Measurements from ENCODE around the gene BPIFB2. TPM values are rescaled to one million over a fixed set of nuclear protein-coding genes. Genes with fewer than 3 reads are reported as not detected.
"Not testable (repeated sequence)": the region's sequence is repeated elsewhere in the genome, so short reads cannot be mapped to it uniquely, and the experiment has no call there.

BPIFB2 gene, protein sequence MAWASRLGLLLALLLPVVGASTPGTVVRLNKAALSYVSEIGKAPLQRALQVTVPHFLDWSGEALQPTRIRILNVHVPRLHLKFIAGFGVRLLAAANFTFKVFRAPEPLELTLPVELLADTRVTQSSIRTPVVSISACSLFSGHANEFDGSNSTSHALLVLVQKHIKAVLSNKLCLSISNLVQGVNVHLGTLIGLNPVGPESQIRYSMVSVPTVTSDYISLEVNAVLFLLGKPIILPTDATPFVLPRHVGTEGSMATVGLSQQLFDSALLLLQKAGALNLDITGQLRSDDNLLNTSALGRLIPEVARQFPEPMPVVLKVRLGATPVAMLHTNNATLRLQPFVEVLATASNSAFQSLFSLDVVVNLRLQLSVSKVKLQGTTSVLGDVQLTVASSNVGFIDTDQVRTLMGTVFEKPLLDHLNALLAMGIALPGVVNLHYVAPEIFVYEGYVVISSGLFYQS
- not detected for polyA plus RNA-seq (2013, experiment 1 of 2; ENCODE audit: insufficient read length)
- polyA plus RNA-seq (2013, experiment 2 of 2; ENCODE audit: insufficient read length), result not detected

DNA sequence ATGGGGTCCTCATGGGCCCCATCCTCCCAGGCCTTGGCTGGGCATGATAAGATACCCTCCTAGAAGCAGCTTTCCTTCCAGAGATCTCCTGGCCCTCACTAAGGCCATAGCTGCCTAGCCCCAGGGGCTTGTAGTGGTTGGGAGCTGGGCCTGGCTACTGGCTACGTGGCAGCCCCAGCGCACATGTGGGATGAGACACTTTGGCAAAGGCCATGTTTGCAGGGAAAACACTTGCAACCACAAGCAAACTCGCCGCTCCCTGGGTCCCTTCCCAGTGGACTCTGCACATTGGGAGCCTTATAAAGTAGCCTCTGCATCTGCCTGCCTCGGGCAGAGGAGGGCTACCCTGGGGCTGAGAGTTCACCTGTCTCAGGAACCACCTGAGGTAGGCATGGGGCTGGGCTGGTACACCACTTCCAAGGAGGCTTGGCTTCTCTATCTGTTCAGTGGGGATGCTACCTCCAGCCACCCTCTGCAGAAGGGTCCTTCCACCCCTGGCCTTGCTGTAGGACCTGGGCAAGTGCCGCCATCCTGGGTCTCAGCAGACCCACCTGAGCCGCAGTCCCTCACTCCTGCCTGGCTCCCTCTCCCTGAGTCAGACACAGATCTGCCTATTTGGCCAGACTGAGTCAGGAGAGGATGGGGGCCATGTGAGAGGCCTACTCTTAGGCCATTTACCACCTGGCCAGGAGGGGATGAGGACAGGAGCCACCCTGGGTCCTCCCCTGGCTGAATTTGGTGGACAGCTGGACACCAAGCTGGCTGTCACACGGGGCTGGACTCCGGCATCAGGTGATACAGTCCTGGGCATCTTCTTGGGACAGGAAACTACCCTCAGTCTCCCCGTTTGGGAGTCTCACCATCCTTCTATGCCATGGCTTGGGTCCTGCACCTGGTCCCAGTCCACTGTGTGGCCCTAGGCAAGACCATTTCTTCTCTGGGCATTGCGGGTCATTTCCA, at the start of gene BPIFB2:
Gene BPIFB2 (plus strand): TSS at position 329 of the 960 bp plus-strand sequence. CDS start 871 bp downstream, outside the sequence.
- no peak for DNase-seq

DNA sequence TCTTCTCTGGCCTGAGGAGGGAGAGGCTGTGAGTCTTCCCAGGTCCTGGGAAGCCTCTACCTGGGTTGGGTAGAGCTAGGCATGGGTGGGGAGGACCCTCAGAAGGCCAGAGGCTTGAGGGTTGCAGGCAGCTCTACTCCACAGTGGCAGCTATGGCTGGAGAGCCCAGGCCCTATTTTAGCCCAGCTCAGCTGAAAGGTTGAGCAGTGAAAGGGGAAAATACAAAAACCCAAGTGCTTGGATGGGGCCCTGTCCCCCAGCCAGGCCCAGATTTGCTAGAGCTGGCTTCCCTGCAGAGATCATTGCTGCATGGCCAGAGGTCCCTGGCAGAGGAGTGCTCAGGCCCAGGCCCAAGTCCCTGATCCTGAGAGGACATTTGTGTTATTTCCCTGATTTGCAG, 48.9 kb upstream of the BPIFB2 start:
- DNase-seq, result no peak

DNA sequence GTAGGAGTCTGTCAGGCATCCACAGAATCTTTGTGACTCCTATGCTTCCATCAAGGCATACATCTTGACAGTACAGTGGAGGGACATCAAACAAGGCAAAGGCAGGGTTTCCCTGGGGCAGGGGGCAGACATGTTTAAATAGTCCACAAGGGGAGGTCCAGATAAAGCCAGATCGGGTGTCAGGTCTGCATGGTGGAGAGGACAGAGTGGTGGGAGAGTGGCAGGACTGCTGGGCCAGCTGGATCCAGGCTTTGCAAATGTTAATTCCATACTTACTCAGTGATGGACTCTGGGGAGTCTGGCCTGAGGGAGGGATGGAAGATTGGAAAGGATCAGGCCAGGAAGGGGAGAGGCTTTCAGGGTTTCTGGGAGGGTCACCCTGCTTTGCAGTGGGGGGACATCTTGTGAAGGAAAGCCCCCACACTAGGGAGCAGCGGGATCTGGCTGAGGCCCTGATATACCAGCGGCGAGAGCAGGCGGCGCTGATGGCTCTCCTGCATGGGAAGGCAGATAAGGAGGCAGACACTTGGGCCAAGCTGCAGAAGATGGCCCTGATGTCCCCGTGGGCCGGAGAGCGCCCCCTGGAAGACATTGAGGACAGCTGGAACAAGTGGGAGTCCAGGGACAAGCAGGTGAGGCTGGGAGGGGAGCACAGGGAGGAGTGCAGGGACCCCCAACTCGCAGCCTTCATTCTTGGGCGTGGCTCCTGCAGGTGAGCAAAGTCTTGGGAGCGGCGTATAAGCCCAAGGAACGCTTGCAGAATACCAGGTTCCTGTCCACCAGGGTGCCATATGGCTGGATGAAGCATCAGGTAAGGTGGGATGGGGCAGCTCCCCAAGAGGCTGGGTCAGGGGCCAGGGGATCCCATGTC, 47.9 kb upstream of the BPIFB2 start:
- no peak for DNase-seq

DNA sequence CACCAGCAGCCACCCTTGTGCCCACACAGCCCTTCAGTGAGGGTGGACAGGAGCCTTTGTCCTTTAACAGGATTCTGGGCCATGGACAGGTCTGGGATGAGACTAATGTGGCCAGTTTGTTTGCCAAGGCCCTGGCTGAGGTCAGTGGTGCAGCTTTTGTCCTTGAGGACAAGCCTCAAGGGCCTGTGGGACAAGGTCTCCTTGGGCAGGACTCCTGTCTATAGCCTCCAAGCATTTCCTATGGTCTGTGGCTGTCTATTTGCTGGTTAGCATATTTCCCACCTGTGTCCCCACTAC, 47.3 kb upstream of the BPIFB2 start:
- no peak for DNase-seq

DNA sequence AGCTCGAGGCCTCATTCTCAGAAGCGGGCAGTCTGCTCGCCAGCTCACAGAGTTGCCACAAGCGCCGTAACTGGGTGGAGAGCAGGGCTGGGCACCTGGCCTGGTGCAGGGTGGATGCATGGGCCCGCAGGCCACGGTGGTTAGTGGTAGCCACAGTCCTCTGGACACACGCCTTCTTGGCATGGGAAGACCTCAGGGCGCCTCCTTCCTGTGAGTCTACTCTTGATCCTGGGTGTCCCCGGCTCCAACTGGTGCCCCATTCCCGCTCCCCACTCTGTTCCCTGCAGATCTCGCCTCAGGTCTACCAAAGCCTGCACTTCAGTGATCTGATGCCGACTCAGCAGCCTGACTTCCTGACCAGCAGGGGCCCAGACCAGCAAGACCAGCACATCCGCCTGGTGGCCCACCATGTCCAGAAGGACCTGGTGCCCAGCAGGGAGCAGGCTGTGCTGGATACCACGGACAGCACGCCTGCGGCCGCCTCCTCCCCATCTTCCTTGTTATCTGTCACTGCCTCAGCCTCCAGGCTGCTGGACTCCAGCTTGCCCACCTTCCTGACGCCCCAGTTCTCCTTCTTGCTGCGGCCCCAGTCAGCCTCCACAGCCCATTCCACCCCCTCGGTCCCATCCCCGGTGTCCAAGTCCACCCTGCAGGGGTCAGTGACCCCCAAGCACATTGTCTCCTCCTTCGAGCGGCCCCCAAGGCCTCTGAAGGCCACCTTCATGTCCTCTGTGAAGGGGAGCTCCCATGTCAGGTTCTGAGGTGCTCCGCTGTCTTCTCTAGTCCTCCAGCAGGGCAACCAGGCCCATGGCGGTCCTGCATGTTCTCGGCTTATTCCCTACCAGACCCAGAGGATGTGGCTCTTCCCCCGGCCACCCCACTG, 46.4 kb upstream of the BPIFB2 start:
- no peak for DNase-seq

DNA sequence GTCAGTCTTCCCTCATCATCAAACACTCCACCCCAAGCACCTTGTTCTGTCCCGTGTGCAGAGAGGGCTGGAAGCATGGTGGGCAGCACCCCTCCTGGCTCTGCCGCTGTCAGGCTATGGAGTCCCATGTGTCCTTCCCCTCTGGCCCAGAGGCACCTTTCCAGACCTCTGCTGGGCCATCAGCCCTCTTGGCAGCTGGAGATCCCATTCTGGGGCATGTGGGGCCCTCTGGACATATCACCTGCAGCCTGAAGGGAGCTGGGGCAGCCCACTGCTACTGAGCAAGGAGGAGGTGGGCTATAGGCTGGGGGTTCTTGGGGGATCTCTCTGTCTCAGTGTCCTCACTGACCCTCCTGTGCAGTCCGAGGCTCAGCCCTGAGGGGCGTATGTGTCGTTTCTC, 45.5 kb upstream of the BPIFB2 start:
- DNase-seq, result no peak

DNA sequence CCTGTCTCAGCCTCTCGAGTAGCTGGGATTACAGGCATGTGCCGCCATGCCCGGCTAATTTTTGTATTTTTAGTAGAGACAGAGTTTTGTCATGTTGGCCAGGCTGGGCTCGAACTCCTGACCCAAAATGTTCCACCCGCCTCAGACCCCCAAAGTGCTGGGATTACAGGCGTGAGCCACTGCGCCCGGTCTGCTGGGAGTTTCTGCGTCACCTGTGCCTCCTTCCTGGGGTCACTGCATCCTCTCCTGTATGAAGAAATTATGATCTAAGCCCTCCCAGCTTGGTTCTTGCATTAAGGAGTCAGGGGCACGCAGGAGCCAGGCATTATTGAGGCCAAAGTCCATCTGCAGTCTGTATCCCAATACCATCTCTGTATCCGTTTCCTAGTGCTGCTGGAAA, 44.9 kb upstream of the BPIFB2 start:
- DNase-seq, result not testable (repeated sequence)

DNA sequence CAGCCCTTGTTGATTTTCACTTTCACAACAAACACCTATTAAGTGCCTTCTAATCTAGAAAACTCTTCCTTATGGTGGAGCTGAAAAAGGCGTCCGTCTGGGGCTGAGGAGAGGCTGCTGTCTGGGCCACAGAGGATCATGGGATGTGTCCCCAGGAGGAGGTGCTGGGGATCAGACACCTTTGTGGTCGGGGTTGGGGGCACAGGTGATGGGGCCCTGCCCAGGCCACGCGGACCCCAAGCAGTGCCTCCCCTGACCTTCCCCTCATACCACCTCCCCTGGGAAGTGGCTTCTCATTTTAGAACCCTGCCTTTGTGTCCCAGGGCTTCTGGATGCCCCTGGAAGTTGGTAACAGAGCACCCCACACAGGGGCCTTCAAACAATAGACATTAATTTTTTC, 44.3 kb upstream of the BPIFB2 start:
- no peak for DNase-seq

DNA sequence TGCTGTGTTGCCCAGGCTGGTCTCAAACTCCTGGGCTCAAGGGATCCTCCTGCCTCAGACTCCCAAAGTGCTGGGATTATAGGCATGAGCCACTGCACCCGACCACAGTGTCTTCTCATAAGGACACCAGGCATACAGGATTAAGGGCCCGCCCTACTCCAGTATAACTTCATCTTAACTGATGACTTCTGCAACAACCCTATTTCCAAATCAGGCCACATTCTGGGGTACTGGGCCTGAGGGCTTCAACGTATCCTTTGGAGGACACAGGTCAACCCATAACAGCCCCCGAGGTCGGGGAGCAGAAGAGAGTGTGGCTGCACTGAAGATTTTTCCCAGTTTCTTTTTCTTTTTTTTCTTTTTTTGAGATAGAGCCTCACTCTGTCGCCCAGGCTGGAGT, 42.9 kb upstream of the BPIFB2 start:
- no peak for DNase-seq

DNA sequence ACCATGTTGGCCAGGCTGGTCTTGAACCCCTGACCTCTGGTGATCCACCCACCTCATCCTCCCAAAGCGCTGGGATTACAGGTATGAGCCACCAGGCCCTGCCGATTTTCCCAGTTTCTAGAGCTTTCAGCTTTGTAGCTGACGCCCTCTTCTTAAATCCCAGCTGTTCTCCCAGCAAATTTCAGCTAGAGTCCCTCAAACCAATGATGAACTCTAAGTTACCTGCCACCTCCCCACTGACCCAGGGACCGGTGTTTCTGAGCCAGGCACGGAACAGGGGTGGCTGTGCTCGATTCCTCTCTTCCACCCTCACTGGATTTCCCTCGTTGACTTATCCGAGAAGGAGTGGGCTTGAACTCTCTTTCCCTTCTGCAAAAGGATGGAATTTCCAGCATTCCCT, 42.4 kb upstream of the BPIFB2 start:
- DNase-seq, result no peak

DNA sequence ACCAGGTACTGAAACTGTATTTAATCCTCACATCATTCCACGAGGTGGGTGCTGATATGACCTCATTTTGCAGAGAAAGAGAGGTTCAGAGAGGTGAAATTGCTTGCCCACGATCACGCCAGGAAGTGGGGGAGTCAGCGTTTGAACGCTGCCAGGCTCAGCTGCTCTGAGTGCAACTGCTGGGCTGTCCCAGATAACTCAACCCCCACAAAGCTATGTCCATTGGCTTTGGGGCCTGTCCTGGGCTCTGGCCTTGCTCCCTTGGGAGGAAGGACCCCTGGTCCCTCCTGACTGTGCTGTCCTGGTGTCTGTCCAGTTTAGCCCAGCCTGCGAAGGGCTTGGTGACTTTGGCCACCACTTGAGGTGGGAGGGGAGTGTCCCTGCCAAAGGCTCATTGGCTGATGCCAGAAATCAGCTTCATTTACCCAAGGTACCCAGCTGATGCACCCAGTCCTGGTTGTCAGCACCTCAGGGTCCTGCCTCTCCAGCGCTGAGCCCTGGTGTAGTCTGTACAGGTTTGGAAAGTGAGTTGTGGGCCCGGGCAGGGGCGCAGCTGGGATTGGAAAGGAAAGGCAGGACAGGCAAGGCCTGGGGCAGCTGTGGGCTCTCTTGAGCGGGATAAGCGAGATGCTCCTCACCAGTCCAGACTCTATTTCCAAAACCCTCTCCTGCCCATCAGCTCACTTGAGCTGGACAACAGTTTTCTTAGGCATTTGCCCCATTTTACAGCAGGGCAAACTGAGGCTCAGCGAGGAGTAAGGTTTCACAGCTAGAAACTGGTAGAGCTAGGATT, 41.7 kb upstream of the BPIFB2 start:
- DNase-seq, result no peak

DNA sequence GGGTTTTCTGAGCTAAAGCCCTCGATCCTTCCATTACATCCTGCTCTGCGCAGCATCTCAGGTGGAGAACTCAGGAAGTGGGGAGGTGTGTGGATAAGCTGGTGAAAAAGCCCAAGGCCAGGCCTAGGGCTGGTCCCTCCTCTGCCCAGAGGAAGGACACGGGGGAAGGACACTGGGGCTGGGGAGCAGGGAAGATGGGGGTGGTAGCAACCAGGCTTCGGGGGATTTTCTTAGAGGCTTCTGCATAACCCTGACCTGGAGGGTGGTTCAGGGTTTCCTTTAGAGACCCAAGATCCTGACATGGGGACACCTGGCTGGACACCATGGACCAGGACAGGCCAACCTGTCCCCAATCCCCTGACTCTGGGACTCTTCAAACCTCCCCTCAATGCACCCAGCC, 41.1 kb upstream of the BPIFB2 start:
- DNase-seq, result no peak

DNA sequence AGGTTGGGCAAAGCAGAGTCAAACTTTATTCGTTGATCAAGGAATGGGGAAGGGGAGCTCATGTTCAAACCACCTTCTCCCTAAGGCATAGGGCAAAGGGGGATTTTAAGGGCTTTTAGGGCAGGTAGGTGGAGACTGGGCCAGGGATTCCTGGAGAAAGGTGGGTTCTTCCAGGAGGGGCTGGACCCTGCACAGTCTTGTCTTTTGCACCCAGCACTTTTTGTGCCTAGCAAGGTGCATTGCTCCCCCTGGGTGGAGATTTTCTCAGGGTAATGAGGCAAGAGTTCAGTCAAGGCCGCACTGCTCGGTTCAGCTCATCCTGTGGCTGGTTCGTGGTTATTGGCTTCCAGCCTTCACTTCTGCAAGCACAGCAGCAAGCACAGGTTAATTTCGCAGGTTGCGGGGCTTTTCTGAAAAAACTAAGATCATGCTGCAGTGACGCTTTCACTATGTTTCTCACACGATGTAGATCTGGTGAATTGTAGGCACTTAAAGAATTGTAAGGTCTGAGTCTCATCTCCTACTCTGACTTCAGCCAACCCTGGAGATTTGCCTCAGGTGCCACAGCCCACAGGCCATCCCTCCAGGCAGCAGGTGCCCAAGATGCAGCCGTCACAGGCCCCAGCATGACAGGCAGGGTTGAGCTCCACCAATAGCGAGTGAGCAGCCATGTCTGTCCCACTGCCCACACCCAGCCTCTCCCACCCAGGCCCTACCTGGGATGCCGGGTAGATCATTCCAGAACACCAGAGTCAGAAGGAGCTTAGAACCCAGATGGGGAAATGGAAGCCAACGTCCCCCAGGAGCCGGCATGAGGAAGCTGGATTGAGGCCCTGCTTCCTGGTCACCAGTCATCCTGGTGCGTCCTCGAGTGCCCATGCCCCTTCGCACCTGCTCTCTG, 40.4 kb upstream of the BPIFB2 start:
- no peak for DNase-seq

DNA sequence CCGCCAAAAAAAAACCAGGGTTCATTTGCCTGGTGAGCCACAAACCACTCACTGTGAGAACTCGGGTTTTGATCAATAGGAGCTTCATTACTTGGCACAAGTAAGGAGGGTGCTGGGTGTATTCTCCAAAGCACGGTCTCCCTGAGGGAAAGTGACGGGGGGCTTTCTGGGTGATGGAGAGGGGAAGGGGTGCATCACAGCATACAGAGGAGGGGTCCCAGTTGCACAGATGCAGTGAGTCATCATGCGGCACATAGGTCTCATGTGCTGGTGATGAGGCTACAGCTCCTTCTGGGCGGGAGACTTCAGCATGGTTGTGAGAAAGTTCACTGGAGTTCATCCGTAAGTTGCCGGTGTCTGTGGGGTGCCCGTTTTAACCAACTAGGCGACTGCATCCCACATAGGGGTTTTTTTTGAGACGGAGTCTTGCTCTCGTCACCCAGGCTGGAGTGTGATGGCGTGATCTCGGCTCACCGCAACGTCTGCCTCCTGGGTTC, 39.5 kb upstream of the BPIFB2 start:
- no peak for DNase-seq

DNA sequence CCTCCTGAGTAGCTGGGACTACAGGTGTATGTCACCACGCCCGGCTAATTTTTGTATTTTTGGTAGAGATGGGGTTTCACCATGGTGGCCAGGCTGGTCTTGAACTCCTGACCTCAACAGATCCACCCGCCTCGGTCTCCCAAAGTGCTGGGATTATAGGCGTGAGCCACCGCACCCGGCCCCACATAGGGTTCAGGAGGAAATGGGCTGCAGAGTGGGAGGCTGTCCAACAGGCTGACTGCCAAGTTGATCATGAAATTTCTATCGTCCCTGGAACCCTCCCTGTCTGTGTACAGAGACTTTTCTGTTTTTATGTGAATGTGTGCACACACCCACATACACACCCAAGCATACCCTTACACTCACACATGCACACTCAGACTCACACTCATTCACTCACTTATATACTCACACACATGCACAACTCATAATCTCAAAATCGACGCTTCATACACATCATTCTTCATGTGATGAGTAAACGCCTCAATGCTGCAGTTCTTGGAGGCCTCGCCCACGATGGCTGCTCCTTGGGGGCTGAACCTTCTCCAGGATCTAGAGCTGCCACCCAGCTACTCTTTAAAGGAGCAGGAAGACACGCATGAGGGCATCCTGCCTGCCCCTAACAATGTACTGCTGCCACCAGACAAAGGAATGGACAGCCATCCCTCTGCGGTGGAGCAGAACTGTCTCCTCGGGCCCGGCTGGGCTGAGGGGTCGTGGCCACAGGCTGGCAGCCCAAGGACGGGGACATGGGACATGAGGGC, 38.8 kb upstream of the BPIFB2 start:
- DNase-seq, result no peak

DNA sequence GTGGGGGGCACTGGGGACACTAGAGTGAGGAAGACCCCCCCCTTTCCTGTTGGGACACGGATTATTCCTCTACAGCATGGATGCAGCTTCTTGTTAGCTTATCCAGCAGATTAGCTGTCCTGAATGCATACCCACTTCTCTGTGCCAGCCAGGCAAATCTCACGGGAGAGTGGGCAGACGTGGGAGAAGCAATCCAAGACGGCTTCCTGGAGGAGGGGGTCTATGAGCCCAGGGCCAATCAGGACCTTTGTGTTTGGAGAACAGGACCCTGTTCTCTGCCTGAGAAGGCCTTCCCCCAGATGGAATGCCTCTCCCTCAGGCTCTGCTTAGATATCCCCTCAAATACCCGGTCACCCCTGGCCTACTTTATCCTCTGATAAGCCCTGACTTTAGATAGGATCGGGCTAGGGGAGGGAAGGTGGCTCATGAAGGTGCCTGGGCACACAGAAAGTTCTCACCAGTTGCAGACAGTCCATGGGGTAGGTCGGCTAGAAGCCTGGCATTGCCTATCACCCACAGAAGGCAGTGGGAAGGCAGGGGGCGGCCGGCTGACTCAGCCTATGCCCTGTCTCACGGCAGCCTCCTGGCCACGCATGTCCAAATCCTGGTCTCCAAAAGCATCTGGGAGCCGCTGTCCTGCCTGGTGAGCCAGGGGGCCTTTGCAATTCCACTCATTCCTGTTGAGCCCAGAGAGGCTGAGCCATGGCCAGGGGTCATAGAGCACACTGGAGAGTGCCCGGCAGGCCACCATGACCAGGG, 38.0 kb upstream of the BPIFB2 start:
- no peak for DNase-seq

DNA sequence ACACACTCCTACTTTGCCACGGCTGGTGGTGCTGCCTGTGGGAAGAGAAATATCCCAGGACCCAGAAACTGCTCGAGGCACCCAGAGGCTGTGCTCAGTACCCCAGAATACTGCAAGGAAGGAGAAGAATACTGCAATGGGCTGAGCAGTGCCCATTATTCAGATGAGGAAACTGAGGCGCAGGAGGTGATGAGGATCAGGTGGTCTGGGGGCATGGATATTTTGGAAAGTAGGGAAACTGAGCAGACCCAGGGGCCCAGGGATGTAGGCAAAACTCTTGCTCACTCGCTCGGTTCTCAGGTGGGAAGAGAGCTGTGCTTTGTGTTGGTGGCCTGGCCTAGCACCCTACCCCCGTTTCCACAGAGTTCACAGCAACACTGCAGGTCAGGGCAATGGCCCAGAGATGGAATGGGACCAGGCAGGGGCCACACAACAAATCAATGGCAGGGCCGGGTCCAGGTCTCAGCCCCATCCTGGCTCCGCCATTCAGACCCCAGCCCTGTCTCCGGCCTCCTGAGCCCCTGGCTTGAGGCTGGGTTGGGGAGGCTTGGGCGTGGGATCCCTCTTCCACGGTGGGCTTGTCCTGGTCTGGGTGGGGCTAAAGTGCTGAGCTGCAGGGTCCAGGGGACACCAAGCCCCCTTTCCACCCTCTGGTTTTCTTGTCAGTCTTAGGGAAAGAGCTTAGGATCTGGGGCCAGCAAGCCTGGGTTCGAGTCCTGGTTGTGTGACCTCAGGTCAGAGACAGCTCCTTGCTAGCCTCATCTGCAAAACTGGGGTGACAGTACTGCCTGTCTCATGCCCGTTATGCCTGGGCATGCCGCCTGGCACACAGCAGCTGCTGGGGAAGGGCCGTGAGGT, 37.2 kb upstream of the BPIFB2 start:
- DNase-seq, result no peak
